Ureter (tissue), 1 donor: ENCODE results near the gene PLSCR5. TPM values are rescaled to one million over a fixed set of nuclear protein-coding genes. Genes with fewer than 3 reads are reported as not detected.

Experiments used
- DNase-seq: peaks from one replicate; pipeline ENCODE4 v3.0.0-alpha.2; 2020; ENCODE audit warnings: low spot score
- total RNA-seq: library from RNA; stranded (reverse); gene quantifications from one replicate; pipeline ENCODE4 v1.2.4, GENCODE V29; 2023
- donor health status: DM: yes; HTN: yes; CAD: no.

PLSCR5 gene
- total RNA-seq, 1 donor from 2014 or later = not detected

- peak; percentile 94 for DNase-seq
Measured at GRCh38 chr3:146544002-146544928, 60.9 kb downstream of the PLSCR5 start, which contains the start of gene PLSCR1. PLSCR1 (minus strand) TSS chr3:146544607; CDS start chr3:146536552, 8,055 bp downstream.

DNA sequence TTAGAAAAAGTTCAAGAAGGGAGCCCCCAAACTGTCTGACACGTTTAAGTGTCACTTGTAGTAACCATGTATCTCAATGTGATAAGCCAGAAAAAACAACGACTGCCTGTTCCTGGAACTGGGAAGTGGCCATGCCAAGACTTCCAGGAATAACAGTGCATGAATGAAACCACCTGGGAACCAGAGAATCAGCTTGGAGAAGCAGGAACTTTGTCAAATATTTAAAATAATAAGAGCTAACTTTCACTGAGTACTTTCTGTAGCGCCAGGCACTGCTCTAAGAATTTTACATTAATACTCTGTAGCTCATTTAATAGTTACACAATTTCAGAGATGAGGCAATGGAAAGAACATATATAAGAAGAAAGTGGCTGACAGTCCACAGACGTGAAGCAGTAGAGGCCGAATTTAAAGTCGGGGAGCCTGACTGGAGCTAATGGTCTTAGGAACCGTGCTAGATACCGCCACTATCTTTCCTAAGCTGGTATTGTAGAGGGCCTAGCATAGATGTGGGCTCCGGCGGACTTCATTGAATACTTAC lies 61.6 kb downstream of the PLSCR5 start:
- no peak for DNase-seq

DNA sequence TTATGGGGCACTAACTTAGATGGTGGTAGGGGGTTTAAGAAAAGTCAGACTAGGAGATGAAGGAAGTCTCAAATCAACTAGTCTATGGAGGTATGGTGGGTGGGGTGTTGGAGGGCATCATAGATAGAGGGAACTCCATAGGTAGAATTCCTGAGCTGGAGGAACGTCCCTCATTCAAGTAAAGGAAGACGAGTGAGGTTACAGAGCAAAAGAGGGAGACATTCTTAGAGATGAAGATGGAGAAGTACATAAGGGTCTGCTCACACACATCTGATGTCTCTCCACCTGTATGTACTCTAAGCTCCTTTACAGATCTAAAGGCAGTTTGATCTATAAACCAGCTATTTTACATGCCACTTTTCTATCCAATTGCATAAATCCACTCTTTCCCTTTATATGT lies 62.2 kb downstream of the PLSCR5 start:
- DNase-seq = no peak

- DNase-seq = no peak
Measured at GRCh38 chr3:146542179-146542578, 63.0 kb downstream of the PLSCR5 start.

DNA sequence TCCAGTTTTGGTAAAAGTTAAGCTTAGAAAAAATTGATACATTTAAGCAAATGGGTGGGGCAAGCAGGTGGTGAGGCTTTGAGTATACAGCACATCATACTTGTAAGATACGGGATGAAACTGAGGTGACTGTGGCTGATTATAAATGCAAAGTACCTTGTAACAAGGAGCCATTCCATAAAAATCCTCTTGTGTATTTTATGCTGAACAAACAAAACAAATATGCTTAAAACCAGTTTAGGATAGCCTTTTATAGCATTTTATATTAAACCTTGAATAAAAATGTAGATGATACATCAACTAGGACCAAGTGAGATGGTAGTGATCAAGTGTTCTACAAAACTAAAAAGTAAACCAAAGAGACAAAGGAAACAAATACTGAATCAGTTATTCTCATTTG lies 64.2 kb downstream of the PLSCR5 start:
- no peak for DNase-seq

- no peak for DNase-seq
Measured at GRCh38 chr3:146540236-146540635, 64.9 kb downstream of the PLSCR5 start.

DNA sequence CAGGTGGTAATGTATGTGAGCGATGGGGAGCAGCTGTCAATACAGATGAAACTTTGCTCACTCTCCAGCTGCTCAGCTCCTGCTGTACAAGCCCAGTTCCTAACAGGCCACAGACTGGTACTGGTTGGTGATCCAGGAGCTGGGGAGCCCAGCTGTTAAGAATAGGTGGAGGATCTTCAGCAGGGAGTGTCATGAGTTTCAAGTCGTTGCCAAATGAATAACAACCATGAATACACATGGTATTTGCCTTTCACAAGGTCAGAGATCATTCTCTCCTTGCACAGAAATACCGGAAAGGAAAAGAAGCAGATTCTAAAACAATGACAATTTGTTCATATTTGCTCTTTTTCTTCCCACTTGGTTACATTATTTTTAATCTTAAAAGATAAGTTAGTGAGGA lies 65.8 kb downstream of the PLSCR5 start:
- DNase-seq = no peak

- no peak for DNase-seq
Measured at GRCh38 chr3:146537603-146538002, 67.5 kb downstream of the PLSCR5 start.

DNA sequence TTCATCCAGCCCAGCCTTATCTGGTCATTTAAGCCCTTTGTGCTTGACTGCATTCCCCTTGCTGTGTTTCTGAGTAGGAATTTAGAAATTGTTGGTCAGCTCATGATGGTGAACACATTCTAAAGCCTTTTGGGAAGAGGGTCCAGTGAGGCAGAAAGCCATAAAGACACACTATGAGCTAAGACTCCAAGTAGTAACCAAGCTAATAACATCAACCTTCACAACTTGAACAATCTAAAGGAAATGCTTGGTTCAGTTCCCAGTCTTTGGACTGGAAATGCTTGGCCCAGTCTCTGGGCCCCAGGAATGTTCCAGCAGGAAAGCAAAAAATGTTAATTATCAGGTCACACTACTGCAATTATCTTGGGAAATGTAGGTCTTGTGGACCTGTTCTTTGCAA lies 68.5 kb downstream of the PLSCR5 start:
- DNase-seq = no peak

Other genes starting within 250 kb of the PLSCR5 start
- 2.6 TPM for gene PLSCR2, start 135.8 kb downstream of the PLSCR5 start, total RNA-seq
- gene PLSCR1, start 60.7 kb downstream of the PLSCR5 start, total RNA-seq = 136 TPM